Aorta (tissue), 5 donors: ENCODE results near the gene CTNNBL1. TPM values are rescaled to one million over a fixed set of nuclear protein-coding genes. Genes with fewer than 3 reads are reported as not detected.

Experiments
- ATAC-seq: fragments of 200-7000 bp; cut with Tn5 transposase; one replicate; pipeline ENCODE4 v1.9.1; 2022; ENCODE audit warnings: moderate library complexity; ENCODE audit not compliant: low FRiP score
- DNase-seq, 2 donors: peaks; one replicate each; pipeline ENCODE4 v3.0.0-alpha.2; 2020
- H3K27ac ChIP-seq, 2 donors: one replicate each; pipeline ENCODE4 v1.5.1; 2013; ENCODE audit warnings: low read length in 2 of 2, mild to moderate bottlenecking in 2 of 2, moderate library complexity in 2 of 2, control low read depth in 1 of 2, inconsistent platforms in 1 of 2, low read depth in 1 of 2
- H3K27me3 ChIP-seq, 2 donors: one replicate each; pipeline ENCODE4 v1.6.1; 2013; ENCODE audit warnings: control low read depth in 1 of 2, low read length in 1 of 2, mild to moderate bottlenecking in 1 of 2, moderate library complexity in 1 of 2; ENCODE audit not compliant: insufficient read depth in 2 of 2, control insufficient read depth in 1 of 2
- H3K36me3 ChIP-seq, 2 donors: one replicate each; pipeline ENCODE4 v1.6.1; 2013; ENCODE audit warnings: control low read depth in 1 of 2, low read length in 1 of 2, mild to moderate bottlenecking in 1 of 2; ENCODE audit not compliant: insufficient read depth in 2 of 2, control insufficient read depth in 1 of 2
- H3K4me1 ChIP-seq, 2 donors: one replicate each; pipeline ENCODE4 v1.6.1; 2013; ENCODE audit warnings: low read length in 2 of 2, control low read depth in 1 of 2, mild to moderate bottlenecking in 1 of 2, moderate library complexity in 1 of 2; ENCODE audit not compliant: insufficient read depth in 2 of 2, control insufficient read depth in 1 of 2
- H3K4me3 ChIP-seq, 2 donors: one replicate each; pipeline ENCODE4 v1.5.1; 2013; ENCODE audit warnings: low read length in 2 of 2, control low read depth in 1 of 2, mild to moderate bottlenecking in 1 of 2
- H3K9me3 ChIP-seq: one replicate; pipeline ENCODE4 v1.6.1; 2013; ENCODE audit warnings: mild to moderate bottlenecking, low read length; ENCODE audit not compliant: control insufficient read depth
- WGBS, 2 donors: extraction: QIAGEN DNeasy Blood & Tissue Kit; methylation state at CpG; one replicate each; pipeline ENCODE4 v1.1.7; 2013; 5-methylcytosine and 5-hydroxymethylcytosine counted together
- intact Hi-C, 2 donors: fragments of 100-400 bp; cut with DNase I; formaldehyde crosslinking; loops; one replicate each; pipeline versions ENCODE4 v1.14.2 to v1.15.0; 2022
- polyA plus RNA-seq, 2 donors: library from polyadenylated mRNA; stranded (reverse); fragments of 200-250 nt; gene quantifications; one replicate each; pipeline ENCODE4 v1.2.3, GENCODE V29; 2013
- total RNA-seq, 2 donors: library from RNA; stranded (reverse); fragmentation: NEBNext Ultra II Directional; extraction: Animal tissue kit (Norgen Biotek cat#: 25700); gene quantifications; one replicate each; pipeline ENCODE4 v1.2.1, GENCODE V29; 2021
- donor health status: healthy with polysubstance abuse.
- donor health status: Bipolar disorder and iron deficiency.
- donor health status: DM: no; HTN: no; CAD: no.
- donor health status: DM: no; HTN: no; CAD: no.
- donor health status: DM: yes; HTN: yes; CAD: no.

Gene CTNNBL1
- total and polyA plus RNA-seq, 4 donors, result 42.9 to 71.2 (median 54.4) TPM

- Histone ChIP-seq H3K4me1 (no peaks in the 10 kb centered on the region), H3K4me3 (no peak overlapping the region), H3K27me3 (no peaks in the 10 kb centered on the region), H3K36me3 (peaks cover 5 to 6% of the 10 kb centered on the region in 2 donors), H3K27ac (no peak overlapping the region), H3K9me3 (no peaks in the 10 kb centered on the region)
- intact Hi-C loops, result no loop called here
- 73 to 74% methylated on average over 10 of the region's 10 CpGs for WGBS, 2 donors
- no peak for DNase-seq
- ATAC-seq, result no peak
These were observed 151.4 kb downstream of the CTNNBL1 start for GRCh38 chr20:37845241-37845681.

- Histone ChIP-seq H3K4me1 (no peaks in the 10 kb centered on the region), H3K27ac (no peak overlapping the region), H3K27me3 (no peaks in the 10 kb centered on the region), H3K9me3 (no peaks in the 10 kb centered on the region), H3K4me3 (no peak overlapping the region), H3K36me3 (peaks cover 5 to 6% of the 10 kb centered on the region in 2 donors)
- DNase-seq (no peak), ATAC-seq (no peak)
- intact Hi-C loops, result no loop called here
- WGBS, 2 donors, result 91 to 93% methylated on average over 5 of the region's 5 CpGs
These were observed 152.0 kb downstream of the CTNNBL1 start for GRCh38 chr20:37845878-37846277.

- H3K4me3 ChIP-seq, result no peak overlapping the region
- no peaks in the 10 kb centered on the region for H3K4me1 ChIP-seq
These were observed 152.7 kb downstream of the CTNNBL1 start for GRCh38 chr20:37846573-37846972.

GRCh38 chr20:37848706-37849105 is 154.9 kb downstream of the CTNNBL1 start:
- Histone ChIP-seq H3K27me3 (no peaks in the 10 kb centered on the region), H3K27ac (no peak overlapping the region), H3K4me3 (no peak overlapping the region), H3K9me3 (no peaks in the 10 kb centered on the region), H3K4me1 (no peaks in the 10 kb centered on the region), H3K36me3 (peaks cover 4 to 6% of the 10 kb centered on the region in 2 donors)
- no peak for ATAC-seq
- DNase-seq, result no peak
- 75 to 77% methylated on average over 5 of the region's 5 CpGs for WGBS, 2 donors
- intact Hi-C loops, result no loop called here

More at GRCh38 chr20:37846573-37846972, 152.7 kb downstream of the CTNNBL1 start:
- intact Hi-C loops, result no loop called here
- DNase-seq (no peak), ATAC-seq (no peak)
- H3K36me3 ChIP-seq, result peaks cover 5 to 6% of the 10 kb centered on the region in 2 donors
- 84 to 85% methylated on average over 4 of the region's 4 CpGs for WGBS, 2 donors
- no peak overlapping the region for H3K27ac ChIP-seq
- H3K27me3 ChIP-seq, result no peaks in the 10 kb centered on the region
- H3K9me3 ChIP-seq, result no peaks in the 10 kb centered on the region

- Histone ChIP-seq H3K27ac (no peak overlapping the region), H3K4me3 (no peak overlapping the region), H3K9me3 (no peaks in the 10 kb centered on the region), H3K36me3 (peaks cover 3 to 6% of the 10 kb centered on the region in 2 donors), H3K4me1 (no peaks in the 10 kb centered on the region), H3K27me3 (no peaks in the 10 kb centered on the region)
- DNase-seq (no peak), ATAC-seq (no peak)
- 96% methylated on average over 9 of the region's 9 CpGs for WGBS, 2 donors
- intact Hi-C loops, result no loop called here
These were observed 155.3 kb downstream of the CTNNBL1 start for GRCh38 chr20:37849156-37849555.

- 84 to 87% methylated on average over 2 of the region's 2 CpGs for WGBS, 2 donors
- H3K36me3 ChIP-seq, result peaks cover 3 to 6% of the 10 kb centered on the region in 2 donors
These were observed 155.7 kb downstream of the CTNNBL1 start for GRCh38 chr20:37849566-37849965.

GRCh38 chr20:37850036-37850592 is 156.3 kb downstream of the CTNNBL1 start:
- Histone ChIP-seq H3K4me3 (no peak overlapping the region), H3K9me3 (no peaks in the 10 kb centered on the region), H3K27me3 (no peaks in the 10 kb centered on the region), H3K4me1 (no peaks in the 10 kb centered on the region), H3K36me3 (peaks cover 3 to 6% of the 10 kb centered on the region in 2 donors), H3K27ac (no peak overlapping the region)
- 93% methylated on average over 6 of the region's 6 CpGs for WGBS, 2 donors
- intact Hi-C loops, result no loop called here
- no peak for ATAC-seq
- no peak for DNase-seq

More at GRCh38 chr20:37849566-37849965, 155.7 kb downstream of the CTNNBL1 start:
- no peak for DNase-seq
- intact Hi-C loops, result no loop called here
- no peak for ATAC-seq
- no peaks in the 10 kb centered on the region for H3K27me3 ChIP-seq
- H3K27ac ChIP-seq, result no peak overlapping the region
- H3K4me1 ChIP-seq, result no peaks in the 10 kb centered on the region
- H3K4me3 ChIP-seq, result no peak overlapping the region
- no peaks in the 10 kb centered on the region for H3K9me3 ChIP-seq

- intact Hi-C loops, result no loop called here
- DNase-seq, result no peak
- no peaks in the 10 kb centered on the region for H3K4me1 ChIP-seq
- H3K4me3 ChIP-seq, result no peak overlapping the region
- H3K27me3 ChIP-seq, result no peaks in the 10 kb centered on the region
- no peak overlapping the region for H3K27ac ChIP-seq
- H3K36me3 ChIP-seq, result peaks cover 3 to 7% of the 10 kb centered on the region in 2 donors
- no peaks in the 10 kb centered on the region for H3K9me3 ChIP-seq
- 70 to 75% methylated on average over 10 of the region's 10 CpGs for WGBS, 2 donors
- no peak for ATAC-seq
These were observed 157.0 kb downstream of the CTNNBL1 start for GRCh38 chr20:37850724-37851355.

- no peaks in the 10 kb centered on the region for H3K9me3 ChIP-seq
- no peak overlapping the region for H3K4me3 ChIP-seq
- H3K27ac ChIP-seq, result no peak overlapping the region
- peaks cover 0 to 7% of the 10 kb centered on the region in 2 donors for H3K36me3 ChIP-seq
- 91% methylated on average over 6 of the region's 6 CpGs for WGBS, 2 donors
- no peak for DNase-seq
- intact Hi-C loops, result no loop called here
- H3K4me1 ChIP-seq, result no peaks in the 10 kb centered on the region
- ATAC-seq, result no peak
- H3K27me3 ChIP-seq, result no peaks in the 10 kb centered on the region
These were observed 158.8 kb downstream of the CTNNBL1 start for GRCh38 chr20:37852666-37853065.
